Endothelial cell of umbilical vein (primary cell): Measurements from ENCODE around the gene GPAM. TPM values are rescaled to one million over a fixed set of nuclear protein-coding genes. Genes with fewer than 3 reads are reported as not detected.

Experiments
- BruUV-seq: library from RNA; stranded (reverse); fragments of 400-500 nt; replicated peaks from 2 replicates; lab custom pipeline; 2021; lab: Mats Ljungman, UMichigan
- CTCF ChIA-PET: fragments of 300-600, 350-600 bp; sonication (Branson Sonifier 250); formaldehyde crosslinking; loops from one replicate; lab custom pipeline; 2021; ENCODE audit warnings: antibody characterized with exemption, inconsistent platforms; lab: Charles Lee
- POLR2A ChIA-PET: fragments of 300-600, 350-600 bp; sonication (Branson Sonifier 250); formaldehyde crosslinking; loops from one replicate; lab custom pipeline; 2021; ENCODE audit warnings: antibody characterized with exemption, inconsistent platforms; lab: Charles Lee
- DNase-seq: peaks from one replicate; pipeline ENCODE4 v3.0.0-alpha.2; 2011; ENCODE audit warnings: low read depth, low spot score
- FAIRE-seq: peaks from 2 replicates; lab custom pipeline; 2011; peaks lifted over from hg19 to GRCh38; lab: Jason Lieb, UNC
- H2AFZ ChIP-seq: 2 replicates; pipeline ENCODE4 v1.6.0; 2012; ENCODE audit warnings: low read depth, low read length, control low read depth, inconsistent platforms
- H3K27ac ChIP-seq: 2 replicates; pipeline ENCODE4 v1.5.1; 2011; ENCODE audit warnings: low read depth, mild to moderate bottlenecking, control low read depth, low read length, moderate library complexity; ENCODE audit not compliant: insufficient read depth
- H3K27me3 ChIP-seq, 2 experiments: 2 replicates each; pipeline versions ENCODE4 v1.6.0 to v1.6.1; 2011; ENCODE audit warnings: low read length in 2 of 2, mixed read lengths in 1 of 2; ENCODE audit not compliant: control insufficient read depth in 2 of 2, insufficient read depth in 2 of 2
- H3K36me3 ChIP-seq, 2 experiments: 2 replicates in 1 of 2; 3 replicates in 1 of 2; pipeline ENCODE4 v1.5.1; 2011; ENCODE audit warnings: low read length in 2 of 2, mild to moderate bottlenecking in 1 of 2, moderate library complexity in 1 of 2; ENCODE audit not compliant: control insufficient read depth in 2 of 2, insufficient read depth in 2 of 2; ENCODE audit errors: extremely low read depth in 1 of 2
- H3K4me1 ChIP-seq: 3 replicates; pipeline ENCODE4 v1.5.1; 2011; ENCODE audit warnings: mild to moderate bottlenecking, low read length; ENCODE audit not compliant: control insufficient read depth, insufficient read depth; ENCODE audit errors: extremely low read depth
- H3K4me2 ChIP-seq: 2 replicates; pipeline ENCODE4 v1.6.1; 2011; ENCODE audit warnings: low read length, control low read depth, mixed read lengths; ENCODE audit not compliant: insufficient read depth
- H3K4me3 ChIP-seq, 3 experiments: fragments of 200-600 bp in 1 of 3; sonication (generic), shearing (Covaris generic) in 1 of 3; replicated peaks in 1 of 3; 2 replicates each; pipeline ENCODE4 v1.5.1; 2011 to 2016; ENCODE audit warnings: control low read depth in 3 of 3, low read length in 3 of 3, mild to moderate bottlenecking in 2 of 3, inconsistent platforms in 1 of 3, low read depth in 1 of 3, moderate library complexity in 1 of 3; ENCODE audit not compliant: insufficient read depth in 1 of 3
- H3K79me2 ChIP-seq: 2 replicates; pipeline ENCODE4 v1.6.0; 2012; ENCODE audit warnings: low read length, inconsistent platforms; ENCODE audit not compliant: control insufficient read depth, insufficient read depth
- H3K9ac ChIP-seq: replicated peaks from 2 replicates; pipeline ENCODE3; 2011; ENCODE audit warnings: low read length, control low read depth; ENCODE audit not compliant: insufficient read depth; ENCODE audit errors: extremely low read depth
- H3K9me1 ChIP-seq: replicated peaks from 3 replicates; pipeline ENCODE4 v1.6.0; 2011; ENCODE audit warnings: mild to moderate bottlenecking, low read length; ENCODE audit not compliant: control insufficient read depth, insufficient read depth; ENCODE audit errors: extremely low read depth
- H3K9me3 ChIP-seq: replicated peaks from 2 replicates; pipeline ENCODE4 v1.5.1; 2012; ENCODE audit warnings: low read length, inconsistent platforms; ENCODE audit not compliant: control insufficient read depth, insufficient read depth
- H4K20me1 ChIP-seq: replicated peaks from 2 replicates; pipeline ENCODE3; 2011; ENCODE audit warnings: mild to moderate bottlenecking, low read length; ENCODE audit not compliant: control insufficient read depth, insufficient read depth; ENCODE audit errors: extremely low read depth
- CTCF ChIP-seq, 2 donors: IDR thresholded peaks; 1 replicate in 1 of 2; 2 replicates in 1 of 2; pipeline ENCODE4 v1.5.1; 2011; ENCODE audit warnings: low read length in 2 of 2, mild to moderate bottlenecking in 2 of 2, moderate library complexity in 2 of 2, control low read depth in 1 of 2, inconsistent platforms in 1 of 2, low read depth in 1 of 2; ENCODE audit not compliant: insufficient read depth in 1 of 2; ENCODE audit errors: extremely low read depth in 1 of 2
- EZH2 ChIP-seq: IDR thresholded peaks from 2 replicates; pipeline ENCODE4 v1.6.1; 2012; ENCODE audit warnings: borderline replicate concordance, low read depth, mild to moderate bottlenecking, moderate library complexity, low read length, inconsistent platforms; ENCODE audit not compliant: severe bottlenecking
- FOS ChIP-seq: IDR thresholded peaks from 2 replicates; pipeline ENCODE4 v1.6.1; 2011; ENCODE audit warnings: mild to moderate bottlenecking, low read length, moderate library complexity, borderline replicate concordance; ENCODE audit not compliant: insufficient read depth
- GATA2 ChIP-seq: IDR thresholded peaks from 2 replicates; pipeline ENCODE4 v1.7.0; 2011; ENCODE audit warnings: low read depth, mild to moderate bottlenecking, moderate library complexity, mixed read lengths, low read length; ENCODE audit not compliant: insufficient read length, insufficient read depth
- JUN ChIP-seq: IDR thresholded peaks from 2 replicates; pipeline ENCODE4 v1.6.1; 2011; ENCODE audit warnings: borderline replicate concordance, low read depth; ENCODE audit not compliant: insufficient read length, insufficient read depth
- MAX ChIP-seq: IDR thresholded peaks from 2 replicates; pipeline ENCODE4 v1.6.1; 2011; ENCODE audit not compliant: insufficient read depth, insufficient read length
- MYC ChIP-seq: IDR thresholded peaks from one replicate; pipeline ENCODE4 v1.6.1; 2011; ENCODE audit warnings: mild to moderate bottlenecking, low read depth, low read length
- POLR2A ChIP-seq: IDR thresholded peaks from 2 replicates; pipeline ENCODE4 v1.6.1; 2012; ENCODE audit warnings: low read depth, mild to moderate bottlenecking, control low read depth, low read length
- POLR2AphosphoS5 ChIP-seq: IDR thresholded peaks from 2 replicates; pipeline ENCODE4 v1.6.1; 2012; ENCODE audit warnings: low read depth, mild to moderate bottlenecking, control low read depth, low read length, moderate library complexity; ENCODE audit not compliant: insufficient read depth
- dilution Hi-C: fragments of 300-500 bp; cut with MboI; formaldehyde crosslinking; loops from one replicate; pipeline ENCODE4 v1.15.0; 2019; ENCODE audit warnings: low sequenced_read_pairs; ENCODE audit not compliant: extremely low pct_ligation_motif_present
- intact Hi-C: fragments of 100-400 bp; cut with micrococcal nuclease; formaldehyde crosslinking; loops from one replicate; pipeline ENCODE4 v1.10.0; 2022
- polyA plus RNA-seq, 4 experiments: library from polyadenylated mRNA; depleted of rRNA in 3 of 4; stranded (reverse) in 3 of 4; unstranded in 1 of 4; fragments of >200 nt; gene quantifications; 2 replicates each; pipeline versions ENCODE4 v1.2.1 to v1.2.3, GENCODE V29; 2011 to 2012; ENCODE audit warnings: missing spikeins in 1 of 4
- total RNA-seq: library from RNA; stranded (reverse); gene quantifications from 2 replicates; pipeline ENCODE4 v1.2.3, GENCODE V29; 2021

Gene GPAM
- total and polyA plus RNA-seq, 2 donors (not counting 3 experiments of a cell fraction or from before 2014, with no cell fraction given) = 3.4 to 9.7 TPM

- no peak for DNase-seq
- Histone ChIP-seq H3K27me3 (peaks cover 2 to 3% of the 10 kb centered on the region in 2 experiments), H3K4me1 (peaks cover under 1% of the 10 kb centered on the region), H3K36me3 (no peaks in the 10 kb centered on the region), H3K9me1 (no peaks in the 10 kb centered on the region), H3K4me3 (no peak overlapping the region), H4K20me1 (no peaks in the 10 kb centered on the region), H3K9ac (no peak overlapping the region), H2AFZ (no peak overlapping the region), H3K79me2 (no peaks in the 10 kb centered on the region), H3K27ac (no peak overlapping the region), H3K9me3 (no peaks in the 10 kb centered on the region), H3K4me2 (no peak overlapping the region)
- no TSS peak for BruUV-seq
- ChIA-PET CTCF (interaction anchor here (0.9 kb wide), 1 partner anchor 246 kb away, joined by 3 read pairs; no protein-coding TSS in a partner anchor), POLR2A (no interaction called here)
- intact Hi-C loops = no loop called here
- dilution Hi-C loops = no loop called here
- TF ChIP-seq POLR2AphosphoS5 (no peak), MAX (no peak), EZH2 (no peak), JUN (no peak)
- FAIRE-seq = no peak
Observed at GRCh38 chr10:112189465-112189864, 5.9 kb upstream of the GPAM start.

GRCh38 chr10:112187527-112187926 is 4.0 kb upstream of the GPAM start:
- H3K4me2 ChIP-seq = no peak overlapping the region
- no peaks in the 10 kb centered on the region for H3K9me3 ChIP-seq
- peaks cover 2 to 3% of the 10 kb centered on the region in 2 experiments for H3K27me3 ChIP-seq
- peaks cover 2% of the 10 kb centered on the region for H3K79me2 ChIP-seq
- H2AFZ ChIP-seq = no peak overlapping the region
- BruUV-seq = no TSS peak
- peaks cover 13% of the 10 kb centered on the region for H3K4me1 ChIP-seq
- dilution Hi-C loops = no loop called here
- DNase-seq (no peak), FAIRE-seq (no peak)
- ChIA-PET POLR2A (no interaction called here), CTCF (interaction anchor here (1.8 kb wide), 1 partner anchor 248 kb away, joined by 10 read pairs; no protein-coding TSS in a partner anchor)
- H3K4me3 ChIP-seq = no peak overlapping the region
- H3K9me1 ChIP-seq = no peaks in the 10 kb centered on the region
- no peaks in the 10 kb centered on the region for H4K20me1 ChIP-seq
- H3K27ac ChIP-seq = no peak overlapping the region
- TF ChIP-seq MAX (no peak), EZH2 (no peak), POLR2AphosphoS5 (no peak), JUN (no peak), MYC (no peak), POLR2A (no peak), FOS (no peak), GATA2 (no peak), CTCF (IDR thresholded peaks at IDR 0.05; ENCODE audit: extremely low read depth in 1 of 2, insufficient read depth in 1 of 2, low read depth in 1 of 2, low read length in 2 of 2) (no peak)
- H3K9ac ChIP-seq = no peak overlapping the region
- no peaks in the 10 kb centered on the region for H3K36me3 ChIP-seq
- intact Hi-C loops = no loop called here
